ENCODE measurements around the gene PLCXD3. TPM values are rescaled to one million over a fixed set of nuclear protein-coding genes. Genes with fewer than 3 reads are reported as not detected.

PLCXD3 gene
- total RNA-seq, 1 donor from 2014 or later: not detected

DNA sequence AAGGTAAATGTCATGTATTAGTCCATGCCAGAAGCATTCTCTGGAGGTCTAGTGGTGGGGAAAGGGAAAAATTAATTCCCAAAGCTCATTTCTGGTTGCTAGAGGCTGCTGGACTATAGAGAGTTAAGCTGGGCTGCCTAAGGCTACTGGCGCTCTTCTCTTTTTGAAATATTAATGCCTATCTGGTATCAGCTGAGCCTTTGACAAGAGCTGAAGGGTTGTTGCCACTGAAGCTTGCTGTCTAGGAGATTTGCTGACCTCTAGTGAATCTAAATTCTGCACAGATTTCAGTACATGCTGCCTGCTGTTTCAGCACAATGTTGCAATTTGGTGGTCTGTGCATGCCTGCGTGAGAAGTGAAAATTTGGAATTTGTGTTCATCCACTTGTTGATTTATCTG is 29.1 kb upstream of the PLCXD3 start:
- TF ChIP-seq, protein P1, sequence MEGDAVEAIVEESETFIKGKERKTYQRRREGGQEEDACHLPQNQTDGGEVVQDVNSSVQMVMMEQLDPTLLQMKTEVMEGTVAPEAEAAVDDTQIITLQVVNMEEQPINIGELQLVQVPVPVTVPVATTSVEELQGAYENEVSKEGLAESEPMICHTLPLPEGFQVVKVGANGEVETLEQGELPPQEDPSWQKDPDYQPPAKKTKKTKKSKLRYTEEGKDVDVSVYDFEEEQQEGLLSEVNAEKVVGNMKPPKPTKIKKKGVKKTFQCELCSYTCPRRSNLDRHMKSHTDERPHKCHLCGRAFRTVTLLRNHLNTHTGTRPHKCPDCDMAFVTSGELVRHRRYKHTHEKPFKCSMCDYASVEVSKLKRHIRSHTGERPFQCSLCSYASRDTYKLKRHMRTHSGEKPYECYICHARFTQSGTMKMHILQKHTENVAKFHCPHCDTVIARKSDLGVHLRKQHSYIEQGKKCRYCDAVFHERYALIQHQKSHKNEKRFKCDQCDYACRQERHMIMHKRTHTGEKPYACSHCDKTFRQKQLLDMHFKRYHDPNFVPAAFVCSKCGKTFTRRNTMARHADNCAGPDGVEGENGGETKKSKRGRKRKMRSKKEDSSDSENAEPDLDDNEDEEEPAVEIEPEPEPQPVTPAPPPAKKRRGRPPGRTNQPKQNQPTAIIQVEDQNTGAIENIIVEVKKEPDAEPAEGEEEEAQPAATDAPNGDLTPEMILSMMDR (IDR thresholded peaks at IDR 0.05): no peak
- no peaks in the 10 kb centered on the region for H3K4me1 Mint-ChIP-seq (ENCODE audit: unreplicated experiment)
- no peak overlapping the region for H3K4me3 Mint-ChIP-seq (ENCODE audit: unreplicated experiment)
- no peaks in the 10 kb centered on the region for H3K36me3 Mint-ChIP-seq (ENCODE audit: unreplicated experiment)
- no peak for DNase-seq (ENCODE audit: extremely low spot score, unreplicated experiment)
- H3K27me3 Mint-ChIP-seq (ENCODE audit: unreplicated experiment): no peaks in the 10 kb centered on the region
- peaks cover 10% of the 10 kb centered on the region for H3K9me3 Mint-ChIP-seq (ENCODE audit: unreplicated experiment)
- H3K27ac Mint-ChIP-seq (ENCODE audit: unreplicated experiment): no peak overlapping the region

DNA sequence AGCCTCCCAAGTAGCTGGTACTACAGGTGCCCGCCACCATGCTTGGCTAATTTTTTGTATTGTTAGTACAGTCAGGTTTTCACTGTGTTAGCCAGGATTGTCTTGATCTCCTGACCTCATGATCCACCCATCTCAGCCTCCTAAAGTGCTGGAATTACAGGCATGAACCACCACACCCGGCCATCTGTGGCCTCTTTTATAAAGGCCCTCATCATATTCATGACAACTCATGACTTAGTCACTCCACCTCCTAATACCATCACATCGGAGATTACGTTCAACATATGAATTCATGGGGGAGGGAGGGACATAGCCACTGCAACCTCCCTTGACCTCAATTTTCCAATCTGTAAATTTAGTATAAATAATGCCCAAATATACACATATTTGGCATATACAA is 27.2 kb upstream of the PLCXD3 start:
- Mint-ChIP-seq H3K4me1 (ENCODE audit: unreplicated experiment) (no peaks in the 10 kb centered on the region), H3K36me3 (ENCODE audit: unreplicated experiment) (no peaks in the 10 kb centered on the region), H3K9me3 (ENCODE audit: unreplicated experiment) (peaks cover 10% of the 10 kb centered on the region), H3K27me3 (ENCODE audit: unreplicated experiment) (no peaks in the 10 kb centered on the region), H3K27ac (ENCODE audit: unreplicated experiment) (no peak overlapping the region), H3K4me3 (ENCODE audit: unreplicated experiment) (no peak overlapping the region)
- DNase-seq (ENCODE audit: extremely low spot score, unreplicated experiment): no peak
- TF ChIP-seq, protein P1 (IDR thresholded peaks at IDR 0.05): no peak

DNA sequence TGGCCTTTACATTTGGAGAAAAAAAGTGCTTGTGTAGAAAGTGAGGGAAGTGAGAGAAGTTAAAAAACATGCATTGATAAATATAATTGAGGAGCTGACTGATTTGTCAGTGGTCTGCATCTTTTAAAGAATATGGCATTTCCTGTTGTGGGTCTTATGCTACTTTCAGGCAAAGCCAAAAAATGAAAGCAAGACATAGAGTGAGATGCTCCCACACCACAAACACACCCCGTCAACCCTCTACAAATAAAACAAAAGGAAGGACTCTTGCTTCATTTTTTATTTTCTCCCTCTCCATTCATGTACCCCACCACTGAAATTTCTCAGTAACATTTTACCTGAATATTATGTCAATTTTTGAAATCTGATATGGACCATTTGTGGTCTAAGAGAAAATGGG is 22.1 kb upstream of the PLCXD3 start:
- Mint-ChIP-seq H3K4me3 (ENCODE audit: unreplicated experiment) (no peak overlapping the region), H3K36me3 (ENCODE audit: unreplicated experiment) (no peaks in the 10 kb centered on the region), H3K27ac (ENCODE audit: unreplicated experiment) (no peak overlapping the region), H3K9me3 (ENCODE audit: unreplicated experiment) (peaks cover 16% of the 10 kb centered on the region), H3K27me3 (ENCODE audit: unreplicated experiment) (no peaks in the 10 kb centered on the region), H3K4me1 (ENCODE audit: unreplicated experiment) (no peaks in the 10 kb centered on the region)
- DNase-seq (ENCODE audit: extremely low spot score, unreplicated experiment): no peak
- TF ChIP-seq, protein P1 (IDR thresholded peaks at IDR 0.05): no peak

DNA sequence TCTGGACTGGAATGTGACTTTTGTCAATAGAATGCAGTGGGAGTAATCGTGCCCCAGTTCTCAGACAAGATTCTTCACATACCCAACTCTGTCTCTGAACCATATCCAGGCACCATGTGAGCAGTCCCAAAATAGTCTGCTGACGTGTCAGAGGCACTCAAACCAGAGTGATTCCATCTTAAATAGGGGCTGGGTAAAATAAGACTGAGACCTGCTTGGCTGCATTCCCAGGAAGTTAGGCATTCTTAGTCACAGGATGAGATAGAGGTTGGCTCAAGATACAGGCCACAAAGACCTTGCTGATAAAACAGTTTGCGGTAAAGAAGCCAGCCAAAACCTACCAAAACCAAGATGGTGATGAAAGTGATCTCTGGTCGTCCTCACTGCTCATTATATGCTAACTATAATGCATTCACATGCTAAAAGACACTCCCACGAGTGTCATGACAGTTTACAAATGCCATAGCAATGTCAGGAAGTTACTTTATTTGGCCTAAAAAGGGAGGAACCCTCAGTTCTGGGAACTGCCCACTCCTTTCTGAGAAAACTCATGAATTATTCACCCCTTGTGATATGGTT is 16.9 kb upstream of the PLCXD3 start:
- H3K9me3 Mint-ChIP-seq (ENCODE audit: unreplicated experiment): peaks cover 9% of the 10 kb centered on the region
- TF ChIP-seq, protein P1 (IDR thresholded peaks at IDR 0.05): no peak
- H3K27me3 Mint-ChIP-seq (ENCODE audit: unreplicated experiment): no peaks in the 10 kb centered on the region
- no peak overlapping the region for H3K4me3 Mint-ChIP-seq (ENCODE audit: unreplicated experiment)
- H3K4me1 Mint-ChIP-seq (ENCODE audit: unreplicated experiment): no peaks in the 10 kb centered on the region
- DNase-seq (ENCODE audit: extremely low spot score, unreplicated experiment): no peak
- no peak overlapping the region for H3K27ac Mint-ChIP-seq (ENCODE audit: unreplicated experiment)
- no peaks in the 10 kb centered on the region for H3K36me3 Mint-ChIP-seq (ENCODE audit: unreplicated experiment)

DNA sequence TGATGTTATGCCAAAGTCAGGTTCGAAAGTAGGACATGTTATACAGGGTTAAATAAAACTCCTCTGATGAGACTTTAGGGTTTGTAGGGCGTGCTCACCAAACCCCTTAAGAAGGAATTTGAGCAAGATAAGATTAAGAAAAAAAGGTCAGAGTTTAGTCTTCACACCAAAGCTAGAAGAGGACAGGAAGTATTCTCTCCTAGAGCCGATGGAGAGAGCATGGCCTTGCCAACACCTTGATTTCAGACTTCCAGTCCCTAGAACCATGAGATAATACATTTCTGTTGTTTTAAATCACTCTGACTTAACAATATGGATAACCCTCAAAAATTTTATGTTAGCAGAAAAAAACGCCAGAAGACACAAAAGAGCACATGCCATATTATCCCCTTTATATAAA is 16.3 kb upstream of the PLCXD3 start:
- TF ChIP-seq, protein P1 (IDR thresholded peaks at IDR 0.05): no peak
- Mint-ChIP-seq H3K27me3 (ENCODE audit: unreplicated experiment) (no peaks in the 10 kb centered on the region), H3K4me3 (ENCODE audit: unreplicated experiment) (no peak overlapping the region), H3K27ac (ENCODE audit: unreplicated experiment) (no peak overlapping the region), H3K9me3 (ENCODE audit: unreplicated experiment) (peaks cover 9% of the 10 kb centered on the region), H3K36me3 (ENCODE audit: unreplicated experiment) (no peaks in the 10 kb centered on the region), H3K4me1 (ENCODE audit: unreplicated experiment) (no peaks in the 10 kb centered on the region)
- no peak for DNase-seq (ENCODE audit: extremely low spot score, unreplicated experiment)
